NCI-H446 treated with DMSO at 0.1 percent for 48 hours (cell line): ENCODE data around the gene GJB5.
"Not testable (repeated sequence)": the region's sequence is repeated elsewhere in the genome, so short reads cannot be mapped to it uniquely, and the experiment has no call there.

ENCODE experiments used
- DNase-seq: peaks from one replicate; lab custom pipeline; 2025; lab: John Stamatoyannopoulos, UW

GJB5 gene

DNA sequence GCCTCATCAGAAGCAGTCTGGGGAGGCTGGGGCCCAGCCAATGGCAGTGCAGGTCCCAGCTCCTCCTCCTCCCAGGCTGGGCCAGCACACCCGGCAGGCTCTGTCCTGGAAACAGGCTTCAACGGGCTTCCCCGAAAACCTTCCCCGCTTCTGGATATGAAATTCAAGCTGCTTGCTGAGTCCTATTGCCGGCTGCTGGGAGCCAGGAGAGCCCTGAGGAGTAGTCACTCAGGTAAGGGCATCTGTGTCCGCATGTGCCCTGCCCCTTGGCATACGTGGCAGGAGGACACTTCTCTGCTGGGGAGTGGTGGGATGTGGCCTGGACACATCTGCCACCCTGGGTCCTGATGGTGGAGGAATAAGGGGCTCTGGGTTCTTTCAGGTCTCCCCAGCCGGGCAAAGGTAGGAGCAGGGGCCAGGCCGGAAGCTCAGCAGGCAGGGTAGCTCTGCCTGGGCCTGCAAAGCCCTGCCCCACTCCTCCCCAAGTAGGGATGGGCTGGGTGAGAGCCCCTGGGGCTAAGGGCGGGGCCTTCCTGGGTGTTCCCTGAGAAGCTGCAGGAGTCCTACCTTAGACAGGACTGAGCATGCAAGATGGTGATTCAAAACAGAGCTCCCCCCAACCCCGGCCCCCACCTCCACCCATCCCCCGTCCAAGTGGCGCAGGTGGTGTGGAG is at the start of gene GJB5:
TSS of gene GJB5 (plus strand) at position 84 of the 674 bp plus-strand sequence. CDS start 2,284 bp downstream, outside the sequence.
- no peak for DNase-seq

DNA sequence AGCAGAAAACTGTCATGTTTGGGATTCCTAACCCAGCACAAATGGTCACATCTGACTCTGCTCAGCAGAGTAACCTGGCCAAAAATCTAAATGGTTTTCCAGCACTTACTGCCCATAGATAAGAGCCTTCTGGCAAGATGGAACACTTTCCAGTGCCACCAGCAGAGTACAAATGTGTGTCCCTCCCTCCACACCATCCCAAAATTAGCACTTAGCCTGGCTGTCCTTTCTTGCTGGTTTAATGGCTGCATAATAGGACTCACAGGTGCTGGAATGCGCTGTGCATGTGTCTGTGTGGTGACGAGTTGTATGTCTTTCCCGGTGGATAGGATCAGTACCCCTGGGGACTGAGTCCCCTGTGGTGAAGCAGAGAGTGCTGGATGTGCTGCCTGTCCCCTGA is 49.8 kb upstream of the GJB5 start:
- DNase-seq: no peak

DNA sequence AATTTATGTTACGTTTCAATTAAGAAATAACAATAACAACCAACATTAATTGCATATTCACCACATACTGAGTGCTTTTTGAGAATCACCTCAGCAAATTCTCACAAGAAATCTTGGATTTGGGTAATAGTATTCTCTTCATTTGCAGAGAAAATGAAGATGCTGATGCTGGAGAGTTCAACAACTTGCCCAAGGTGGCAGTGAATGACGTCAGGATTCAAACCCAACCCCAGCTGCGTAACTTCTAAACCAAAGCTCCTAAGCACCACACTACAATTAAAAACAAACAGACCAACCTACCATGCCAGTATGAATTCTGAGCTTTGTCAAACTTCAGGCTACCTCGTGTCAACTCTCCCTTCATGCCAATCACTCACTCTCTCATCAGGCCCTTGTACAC is 46.7 kb upstream of the GJB5 start:
- DNase-seq: no peak

DNA sequence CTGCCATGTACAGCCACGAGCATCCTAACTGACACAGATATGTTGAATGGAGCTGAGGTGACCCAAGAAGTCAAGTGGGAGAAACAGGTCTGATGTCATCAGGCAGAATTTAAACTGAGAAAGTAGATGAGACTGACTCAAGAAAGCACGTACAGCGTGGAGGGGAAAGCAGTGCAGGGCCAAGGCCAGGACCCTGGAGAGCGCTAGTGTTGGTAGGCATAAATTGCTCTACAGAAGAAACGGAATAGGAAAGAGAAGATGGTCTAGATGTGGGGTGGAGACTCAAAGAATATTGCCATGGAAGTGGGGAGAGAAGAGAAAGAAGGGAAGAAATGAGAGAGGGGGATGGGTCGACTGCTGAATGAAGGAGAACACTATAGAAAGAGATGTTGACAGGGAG is 45.3 kb upstream of the GJB5 start:
- DNase-seq: no peak

DNA sequence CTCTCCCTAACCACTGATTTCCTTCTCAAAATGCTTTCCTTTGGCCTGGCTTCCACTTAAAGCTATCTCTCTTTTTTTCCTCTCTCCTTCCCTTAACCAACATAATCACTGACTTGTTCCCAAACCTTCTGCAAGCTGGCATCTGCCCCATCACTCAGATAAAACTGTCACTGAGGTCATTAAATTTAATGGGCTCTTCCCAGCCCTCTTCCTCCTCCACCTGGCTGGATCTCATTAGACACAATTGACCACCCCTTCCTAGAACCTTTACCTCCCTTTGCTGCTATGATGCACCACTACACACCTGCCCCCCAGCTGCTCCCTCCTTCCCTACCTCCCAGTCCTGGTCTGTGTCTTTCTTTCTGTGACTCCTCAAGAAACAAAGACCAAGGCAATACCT is 44.0 kb upstream of the GJB5 start:
- no peak for DNase-seq

DNA sequence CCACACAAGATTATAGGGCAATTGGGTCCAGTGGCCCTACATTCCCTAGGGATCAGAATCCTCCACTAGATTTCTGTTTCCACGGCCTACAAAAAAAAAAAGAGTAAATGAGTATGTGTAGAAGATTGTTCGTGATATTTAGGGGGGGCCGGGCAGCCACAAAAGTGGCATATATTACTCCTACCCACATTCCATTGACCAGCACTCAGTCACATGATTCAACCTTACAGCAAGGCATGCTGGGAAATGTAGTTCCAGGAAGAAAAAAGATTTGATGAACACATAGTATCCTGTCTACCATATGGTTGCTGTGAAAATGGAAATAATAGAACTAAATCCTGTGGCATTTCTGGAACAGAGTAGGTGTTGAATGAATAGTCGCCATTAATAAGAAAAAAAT is 43.4 kb upstream of the GJB5 start:
- DNase-seq: no peak

DNA sequence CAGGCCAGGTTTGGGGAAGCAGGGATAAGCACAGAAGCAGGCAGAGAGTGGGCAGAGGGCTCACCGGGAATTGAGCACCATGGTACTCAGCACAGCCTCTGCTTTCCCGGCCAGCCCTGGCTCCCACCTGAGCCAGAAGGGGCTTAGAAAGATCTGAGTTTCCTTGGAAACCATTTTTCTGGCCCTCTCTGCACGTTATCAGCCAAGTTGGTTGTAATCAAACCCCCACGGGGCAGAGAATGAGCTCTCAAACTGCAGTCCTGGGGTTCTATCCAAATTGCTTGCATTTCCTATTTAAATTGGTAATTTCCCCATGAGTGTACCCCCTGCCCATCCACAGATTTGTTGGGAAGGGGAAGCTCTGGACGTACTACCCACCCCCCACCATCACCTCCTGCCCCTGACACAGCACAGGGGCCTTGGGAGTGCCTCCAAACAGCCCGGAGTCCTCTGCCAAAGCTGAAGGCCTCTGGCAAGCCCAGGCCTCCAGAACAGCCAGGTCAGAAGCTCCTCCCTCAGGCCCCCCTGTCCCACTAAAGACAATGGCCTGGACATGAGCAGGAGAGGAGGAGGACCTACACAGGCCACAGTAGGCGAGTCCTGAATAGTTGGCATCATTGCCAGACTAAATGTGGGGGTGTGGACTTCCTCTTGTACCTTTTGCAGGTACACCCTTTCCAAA is 42.7 kb upstream of the GJB5 start:
- DNase-seq: no peak

DNA sequence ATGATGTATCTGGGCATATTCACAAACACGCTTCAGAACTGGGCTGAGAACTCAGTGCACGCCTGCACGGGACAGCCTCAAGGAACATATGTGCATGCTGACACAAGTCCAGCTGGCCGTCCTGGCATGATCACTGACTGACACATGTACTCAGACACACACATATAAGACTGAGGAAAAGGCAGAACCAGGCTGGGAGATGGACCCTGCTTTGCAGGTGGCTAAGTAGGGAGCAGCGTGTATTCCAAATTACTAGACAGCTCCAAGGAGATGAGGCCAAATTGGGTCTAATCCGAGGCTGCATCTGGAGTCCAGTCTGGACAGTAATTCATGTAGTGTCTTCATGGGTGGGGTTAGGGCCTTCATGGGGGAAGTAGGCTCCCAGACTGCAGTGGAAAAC is 41.4 kb upstream of the GJB5 start:
- no peak for DNase-seq

DNA sequence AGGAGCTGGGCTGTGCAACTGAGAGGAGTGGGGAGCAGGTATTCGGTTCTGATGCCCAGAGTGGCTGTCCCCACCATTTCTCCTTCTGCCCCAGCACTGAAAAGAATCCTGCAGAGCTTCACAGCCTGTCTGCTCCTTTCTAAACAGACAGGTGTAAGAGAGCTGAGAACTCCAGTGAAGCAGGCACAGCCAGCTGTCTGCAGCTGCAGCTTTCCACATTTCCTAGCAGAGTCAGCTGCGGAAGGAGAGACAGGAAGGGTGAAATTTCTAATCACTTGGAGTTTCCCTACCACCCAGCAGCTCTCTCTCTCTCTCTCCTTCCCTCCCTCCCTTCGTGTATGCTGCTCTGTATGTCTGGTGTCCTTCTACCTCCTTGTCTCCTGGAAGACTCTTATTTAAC is 40.5 kb upstream of the GJB5 start:
- DNase-seq: no peak

DNA sequence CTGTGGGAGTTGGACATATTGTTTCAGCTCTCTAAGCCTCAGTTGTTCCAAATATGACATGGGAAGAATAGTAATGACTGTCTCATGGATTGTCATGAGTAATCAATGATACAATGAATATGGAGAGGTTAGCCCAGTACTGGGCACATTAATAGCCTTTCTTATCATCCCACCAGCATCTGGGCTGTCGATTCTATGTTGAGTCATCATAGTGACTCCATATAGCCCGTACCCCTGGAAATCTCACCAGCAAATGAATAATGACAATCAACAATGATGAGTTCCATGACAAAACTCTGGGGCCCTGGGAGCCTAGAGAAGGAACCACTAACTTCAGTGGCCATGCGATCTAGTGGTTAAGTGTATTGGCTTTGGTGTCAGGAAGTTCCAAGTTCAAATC is 39.7 kb upstream of the GJB5 start:
- DNase-seq: no peak

DNA sequence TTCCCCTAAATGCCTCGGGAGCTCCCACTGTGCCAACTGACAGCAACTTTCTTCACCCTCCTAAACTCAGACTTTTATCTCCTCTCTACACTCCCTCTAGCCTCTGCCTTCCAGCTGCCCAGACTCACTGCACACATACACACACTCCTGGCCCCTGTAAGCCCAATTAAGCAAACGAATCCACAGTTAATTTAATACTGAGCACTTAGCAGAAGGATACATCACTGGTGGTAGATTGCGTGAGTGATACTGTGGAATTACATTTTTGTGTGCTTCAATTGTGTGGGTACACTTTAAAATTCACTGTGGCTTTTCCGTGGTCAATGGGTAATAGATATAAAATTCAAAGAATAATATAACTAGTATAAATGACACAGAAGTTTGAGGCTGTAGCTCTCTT is 33.6 kb upstream of the GJB5 start:
- DNase-seq: no peak

DNA sequence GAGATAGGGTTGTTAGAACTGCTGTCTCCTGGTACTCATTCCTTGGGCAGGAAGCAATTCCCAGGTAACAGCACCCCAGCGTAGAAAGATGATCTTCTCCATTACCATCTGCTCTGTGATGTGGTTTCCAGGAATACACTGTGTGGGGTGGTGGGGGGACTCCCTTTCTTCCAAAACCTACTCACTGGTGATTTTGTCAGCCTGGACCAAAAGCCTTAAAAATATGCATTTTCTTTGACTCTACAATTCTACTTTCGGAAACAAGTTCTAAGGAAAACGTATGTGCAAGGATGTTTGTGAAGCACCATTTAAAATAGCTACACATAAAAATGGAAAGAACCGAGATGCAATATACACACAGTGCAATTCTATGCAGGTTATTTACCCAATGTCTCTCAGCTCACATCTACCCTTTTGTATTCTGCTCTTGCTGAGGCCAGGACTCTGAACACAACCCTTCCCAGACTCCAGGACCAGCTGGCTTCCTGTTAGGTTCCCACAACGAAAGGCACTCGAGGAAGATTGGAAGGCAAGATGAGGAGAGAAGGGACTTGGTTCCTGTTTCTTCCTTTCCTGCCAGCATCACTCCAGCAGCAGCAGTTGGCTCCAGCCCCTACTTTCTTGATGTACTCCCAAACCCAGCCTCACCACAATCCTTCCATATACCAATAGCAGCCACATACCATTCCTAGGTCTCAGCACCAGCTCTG is 33.0 kb upstream of the GJB5 start:
- DNase-seq: no peak

DNA sequence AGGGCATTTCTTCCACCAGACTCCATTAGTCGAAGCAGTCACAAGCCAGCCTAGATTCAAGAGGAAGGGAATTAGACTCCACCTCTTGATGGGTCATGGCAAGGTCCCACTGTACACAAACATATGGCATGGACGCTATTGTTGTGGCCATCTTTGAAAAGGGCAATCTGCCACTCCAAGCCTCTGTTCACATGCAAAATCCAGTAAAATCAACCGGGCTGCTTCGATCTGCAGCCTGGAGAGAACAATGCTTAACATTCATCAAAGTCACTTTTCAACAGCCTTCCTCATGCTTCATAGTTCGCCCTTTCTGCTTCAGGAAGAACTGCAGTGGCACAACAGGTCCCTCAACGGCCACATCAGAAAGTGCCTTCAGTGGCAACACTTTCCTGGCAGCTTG is 28.0 kb upstream of the GJB5 start:
- no peak for DNase-seq

DNA sequence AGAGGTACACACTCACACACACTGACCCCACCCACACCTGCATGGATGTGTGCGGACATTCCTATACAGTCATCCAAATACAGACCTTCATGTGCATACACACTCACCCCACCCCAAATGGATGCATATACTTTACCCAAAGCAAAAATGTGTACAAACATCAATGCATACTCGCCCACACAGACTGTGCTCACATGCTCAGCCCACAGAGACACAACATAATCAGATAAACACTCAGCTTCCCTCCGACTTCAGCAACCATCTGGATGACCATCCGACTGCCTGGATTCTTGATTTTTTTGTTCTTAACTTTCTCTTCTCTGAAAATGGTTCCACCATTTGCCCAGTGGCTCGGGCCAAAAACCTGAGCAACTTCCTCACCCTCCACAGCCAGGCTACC is 24.4 kb upstream of the GJB5 start:
- DNase-seq: no peak

DNA sequence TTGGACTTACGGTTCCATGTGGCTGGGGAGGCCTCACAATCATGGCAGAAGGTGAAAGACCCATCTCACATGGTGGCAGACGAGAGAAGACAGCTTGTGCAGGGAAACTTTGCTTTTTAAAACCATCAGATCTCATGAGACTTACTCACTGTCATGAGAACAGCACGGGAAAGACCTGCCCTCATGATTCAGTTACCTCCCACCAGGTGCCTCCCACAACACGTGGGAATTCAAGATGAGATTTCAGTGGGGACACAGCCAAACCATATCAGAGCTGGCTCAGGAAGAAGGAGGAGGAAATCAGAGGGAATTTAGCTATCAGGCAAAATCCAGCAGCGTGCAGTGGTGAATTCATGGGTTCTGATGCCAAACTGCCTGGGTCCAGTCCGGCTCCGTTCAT is 22.0 kb upstream of the GJB5 start:
- DNase-seq: not testable (repeated sequence)

DNA sequence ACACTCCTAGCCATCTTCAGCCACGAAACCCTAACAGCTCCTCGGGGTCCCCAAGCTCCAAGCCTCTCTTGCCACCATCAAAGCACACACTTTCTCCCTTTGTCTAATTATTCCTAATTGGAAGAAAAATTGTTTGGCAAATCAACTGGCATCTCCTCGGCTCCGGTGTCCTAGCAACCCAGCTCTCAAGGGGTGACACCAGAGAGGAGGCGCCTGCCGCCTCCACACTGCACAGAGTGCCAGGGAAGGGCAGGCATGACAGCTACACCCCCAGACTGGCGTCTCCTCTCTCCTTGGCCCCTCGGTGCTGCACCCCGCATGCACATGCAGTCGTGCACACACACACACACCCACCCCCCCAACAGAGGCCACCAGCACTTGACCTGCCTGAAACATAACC is 18.2 kb upstream of the GJB5 start:
- no peak for DNase-seq

DNA sequence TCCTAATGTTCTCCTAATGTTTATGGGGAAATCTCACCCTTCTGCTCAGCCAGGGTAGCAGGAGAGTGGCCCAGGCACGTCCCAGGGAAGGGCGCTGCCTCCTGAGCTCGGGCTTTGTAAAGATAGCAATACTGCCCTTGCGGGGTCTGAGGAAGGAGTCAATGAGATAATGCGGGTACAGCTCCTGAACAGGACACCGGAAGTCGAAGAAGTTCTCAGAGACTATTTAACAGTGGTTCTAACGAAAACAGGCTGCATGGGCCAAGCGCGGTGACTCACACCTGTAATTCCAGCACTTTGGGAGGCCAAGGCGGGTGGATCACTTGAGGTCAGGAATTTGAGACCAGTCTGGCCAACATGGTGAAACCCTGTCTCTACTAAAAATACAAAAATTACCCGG is 17.6 kb upstream of the GJB5 start:
- not testable (repeated sequence) for DNase-seq

DNA sequence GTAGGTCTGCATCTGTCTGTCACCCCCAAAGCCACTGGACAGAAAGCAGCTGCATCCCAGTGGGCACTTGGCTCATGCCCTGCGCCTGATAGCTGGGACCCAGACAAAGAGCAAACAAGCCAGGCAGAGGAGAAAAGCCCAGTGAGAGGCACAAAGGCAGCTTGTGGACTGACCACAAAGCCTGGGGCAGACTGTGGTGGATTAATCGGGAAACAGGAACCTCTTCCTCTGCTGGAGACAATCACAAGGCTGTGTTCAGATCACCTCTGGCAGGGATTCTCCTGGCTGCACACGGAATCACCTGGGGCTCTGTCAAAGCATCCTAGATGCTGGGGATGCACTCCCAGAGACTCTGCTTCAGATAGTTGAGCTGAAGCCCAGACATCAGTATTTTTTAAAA is 15.2 kb upstream of the GJB5 start:
- no peak for DNase-seq

DNA sequence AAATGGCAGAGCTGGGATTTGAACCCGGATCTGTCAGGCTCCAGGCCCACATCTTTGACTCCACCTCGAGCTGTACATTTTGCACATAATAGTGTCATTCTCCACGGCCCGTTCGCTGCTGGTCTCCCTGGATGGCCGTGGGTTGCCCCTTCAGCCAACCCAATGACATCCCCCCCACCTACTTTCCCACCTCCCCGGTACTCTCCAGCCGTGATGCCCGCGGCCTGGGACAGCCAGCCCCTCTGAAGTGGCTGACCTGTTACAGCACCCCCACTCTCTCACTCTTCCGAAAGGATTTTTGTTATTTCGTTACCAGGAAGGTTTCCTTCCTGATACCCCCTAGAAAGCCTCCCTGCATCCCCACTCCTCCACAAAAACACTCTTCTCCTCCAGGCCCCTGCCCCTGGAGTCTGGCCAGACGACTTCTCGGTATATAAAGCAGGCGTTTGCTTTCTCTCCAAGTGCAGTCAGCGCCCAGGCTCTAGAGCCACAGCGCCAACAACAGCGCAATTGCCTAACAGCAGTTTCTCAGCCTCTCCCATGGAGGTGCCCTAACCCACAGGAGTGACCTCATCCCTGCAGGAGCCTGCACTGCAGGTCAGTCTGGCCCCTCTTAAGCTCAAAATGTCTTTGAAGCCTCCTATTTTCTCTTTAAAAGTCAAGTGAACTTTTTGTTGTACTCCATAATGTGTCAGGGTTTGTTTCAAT is 14.5 kb upstream of the GJB5 start:
- no peak for DNase-seq

DNA sequence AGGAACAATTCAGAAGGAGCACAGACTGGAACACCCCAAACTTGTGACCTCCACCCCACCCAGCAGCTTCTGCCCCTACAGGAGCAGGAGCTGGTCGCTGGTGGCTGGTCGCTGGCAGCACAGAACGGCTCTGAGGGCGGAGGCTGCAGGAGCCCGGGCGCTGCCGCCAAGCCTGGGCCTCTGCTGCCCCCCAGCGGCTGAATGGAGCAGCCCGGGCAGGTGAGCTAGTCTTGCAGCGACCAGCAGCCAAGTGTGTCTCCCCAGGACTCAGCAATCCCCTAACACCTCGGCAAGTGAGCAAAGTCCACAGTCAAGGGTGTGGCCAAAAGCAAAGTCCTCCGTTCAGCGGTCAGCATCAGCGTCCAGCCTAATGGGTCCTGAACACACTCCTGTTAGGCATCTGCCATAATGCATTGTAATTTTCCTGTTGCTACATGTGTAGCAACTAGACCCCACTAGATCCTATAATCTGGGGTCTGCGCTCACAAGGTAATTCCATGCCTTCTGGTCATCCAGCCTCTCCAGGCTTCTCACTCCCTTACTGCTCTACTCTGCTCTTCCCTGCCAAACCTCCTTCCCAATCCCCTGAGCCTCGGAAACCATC is 12.1 kb upstream of the GJB5 start:
- peak; percentile 15 for DNase-seq

DNA sequence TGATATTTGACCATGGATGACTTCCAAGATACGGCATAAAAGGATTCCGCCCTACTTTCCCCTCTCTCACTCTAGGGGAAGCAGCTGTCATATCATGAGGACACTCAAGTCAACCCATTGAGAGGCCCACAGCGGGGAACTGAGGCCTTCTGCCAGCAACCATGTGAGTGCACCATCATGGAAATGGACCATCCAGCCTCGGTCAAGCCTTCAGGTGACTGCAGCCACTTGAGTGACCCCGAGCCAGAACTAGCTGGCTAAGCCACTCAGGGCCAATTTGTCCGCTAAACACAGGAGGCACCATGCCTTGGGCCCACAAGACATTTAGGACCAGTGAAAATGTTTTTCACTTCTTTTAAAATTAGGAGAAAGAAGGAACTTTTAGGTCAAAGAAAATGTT is 11.1 kb upstream of the GJB5 start:
- DNase-seq: no peak

DNA sequence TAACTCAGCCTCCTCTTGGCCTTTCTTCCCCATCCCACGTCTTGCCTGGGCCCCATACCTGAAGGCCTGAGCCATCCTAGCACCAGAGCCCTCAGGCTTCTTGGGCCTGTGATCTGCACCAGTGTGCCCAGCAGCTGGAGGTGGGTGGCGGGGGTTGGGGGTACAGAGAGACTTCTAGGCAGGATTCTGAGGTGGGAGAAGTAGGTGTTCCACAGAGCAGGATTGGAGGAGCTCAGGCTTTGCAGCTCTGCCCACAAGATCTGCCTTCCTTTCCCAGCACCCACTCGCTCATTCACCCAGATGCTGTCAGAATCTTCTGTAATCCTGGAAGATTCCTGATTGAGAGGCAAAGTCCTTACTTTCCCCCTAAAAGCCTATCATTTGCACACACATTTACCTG is 10.0 kb upstream of the GJB5 start:
- no peak for DNase-seq
